K562 (cell line): ENCODE data around the gene MEAF6. TPM values are rescaled to one million over a fixed set of nuclear protein-coding genes. Genes with fewer than 3 reads are reported as not detected.

Source experiments
- BCOR ChIP-seq: fragments of 450-650 bp; IDR thresholded peaks from 2 replicates; pipeline ENCODE4 v1.6.1; 2016
- CREM ChIP-seq: IDR thresholded peaks from 2 replicates; pipeline ENCODE4 v1.6.1; 2014; ENCODE audit warnings: antibody characterized with exemption, low read depth
- ETV5 ChIP-seq: sonication (generic); formaldehyde crosslinking; IDR thresholded peaks from 2 replicates; pipeline ENCODE4 v1.4.0; 2020; ENCODE audit warnings: low read depth, mild to moderate bottlenecking, missing genetic modification reagents
- FOXJ3 ChIP-seq: sonication (generic); formaldehyde crosslinking; IDR thresholded peaks from 2 replicates; pipeline ENCODE4 v1.4.0; 2020; ENCODE audit warnings: mild to moderate bottlenecking, missing genetic modification reagents
- GABPB1 ChIP-seq: sonication (generic); formaldehyde crosslinking; IDR thresholded peaks from 2 replicates; pipeline ENCODE4 v1.8.0; 2022; ENCODE audit warnings: mild to moderate bottlenecking, missing genetic modification reagents
- MEIS2 ChIP-seq: fragments of 450-650 bp; IDR thresholded peaks from 2 replicates; pipeline ENCODE4 v1.6.1; 2014; ENCODE audit warnings: mild to moderate bottlenecking; ENCODE audit not compliant: partially characterized antibody
- MYNN ChIP-seq, 2 experiments: sonication (generic); formaldehyde crosslinking in 1 of 2; IDR thresholded peaks; 2 replicates each; pipeline versions ENCODE4 v1.5.0 to v1.6.1; 2016 to 2020; ENCODE audit warnings: antibody characterized with exemption in 1 of 2, missing genetic modification reagents in 1 of 2
- NONO ChIP-seq, 2 experiments: fragments of 200-400 bp in 1 of 2; fragments of 450-650 bp in 1 of 2; formaldehyde crosslinking in 1 of 2; IDR thresholded peaks; 2 replicates each; pipeline ENCODE4 v1.6.1; 2017; ENCODE audit warnings: low read depth in 2 of 2, mild to moderate bottlenecking in 2 of 2, moderate library complexity in 2 of 2, low read length in 1 of 2
- PHB ChIP-seq: fragments of 250-450 bp; sonication (Bioruptor Pico); IDR thresholded peaks from 2 replicates; pipeline ENCODE4 v1.5.0; 2021
- PHF8 ChIP-seq: fragments of 200-600 bp; sonication (generic); IDR thresholded peaks from 2 replicates; pipeline ENCODE4 v1.6.1; 2012; ENCODE audit warnings: mixed run types, mild to moderate bottlenecking, inconsistent platforms, low read length, moderate library complexity, borderline replicate concordance
- POLR2H ChIP-seq: IDR thresholded peaks from 2 replicates; pipeline ENCODE4 v1.6.1; 2016; ENCODE audit warnings: missing genetic modification characterization, low read depth, mild to moderate bottlenecking, control low read depth, missing compliant biosample characterization, moderate library complexity
- RBFOX2 ChIP-seq: fragments of 200-400 bp; formaldehyde crosslinking; IDR thresholded peaks from 2 replicates; pipeline ENCODE4 v1.6.1; 2017; ENCODE audit warnings: low read depth, mild to moderate bottlenecking, low read length, moderate library complexity
- RBM39 ChIP-seq: fragments of 200-400 bp; formaldehyde crosslinking; optimal IDR thresholded peaks from 2 replicates; pipeline ENCODE3; 2018; ENCODE audit warnings: low read depth, low read length
- SAFB ChIP-seq: fragments of 200-400 bp; formaldehyde crosslinking; IDR thresholded peaks from 2 replicates; pipeline ENCODE4 v1.6.1; 2017; ENCODE audit warnings: low read depth, low read length, borderline replicate concordance
- SAP30 ChIP-seq: fragments of 200-600 bp; sonication (generic); IDR thresholded peaks from 2 replicates; pipeline ENCODE4 v1.6.1; 2012; ENCODE audit warnings: borderline replicate concordance, low read depth, mild to moderate bottlenecking, moderate library complexity, low read length, control low read depth, inconsistent platforms; ENCODE audit not compliant: insufficient read depth, poor library complexity, severe bottlenecking
- VEZF1 ChIP-seq: fragments of 200-800 bp; sonication (Bioruptor generic); IDR thresholded peaks from 2 replicates; pipeline ENCODE4 v1.6.1; 2017; ENCODE audit warnings: missing genetic modification characterization, missing compliant biosample characterization
- ZBTB1 ChIP-seq: sonication (generic); formaldehyde crosslinking; IDR thresholded peaks from 2 replicates; pipeline ENCODE4 v1.8.1; 2023; ENCODE audit warnings: missing genetic modification reagents, low read depth, mild to moderate bottlenecking, borderline replicate concordance
- ZBTB17 ChIP-seq: fragments of 450-650 bp; formaldehyde crosslinking; IDR thresholded peaks from 2 replicates; pipeline ENCODE4 v1.4.0; 2020; ENCODE audit warnings: mild to moderate bottlenecking
- polyA plus RNA-seq, 8 experiments: library from polyadenylated mRNA; depleted of rRNA in 4 of 8; stranded (reverse) in 5 of 8; unstranded in 3 of 8; fragments of >200 nt; fragmentation: Nextera tagmentation in 2 of 8; fragmentation: Illumina TruSeq in 1 of 8; extraction: Ambion mirVana in 2 of 8; extraction: Trizol in 1 of 8; gene quantifications; 2 replicates each; pipeline versions ENCODE4 v1.2.1 to v1.2.3, GENCODE V29; 2011 to 2014; ENCODE audit warnings: inconsistent platforms in 1 of 8, missing spikeins in 1 of 8
- total RNA-seq, 7 experiments: library from RNA; depleted of rRNA in 6 of 7; stranded (reverse); fragments of >200 nt in 6 of 7; fragmentation: Illumina TruSeq in 2 of 7; extraction: Trizol in 2 of 7; gene quantifications; 2 replicates each; pipeline versions ENCODE4 v1.2.1 to v1.2.3, GENCODE V29; 2011 to 2021; ENCODE audit warnings: low replicate concordance in 1 of 7
- TF ChIP-seq, protein P1 (sequence below): IDR thresholded peaks from 2 replicates; pipeline ENCODE4 v1.6.1; 2014; ENCODE audit warnings: antibody characterized with exemption
- TF ChIP-seq, protein P2 (sequence below), 2 experiments: fragments of 450-650 bp in 1 of 2; IDR thresholded peaks; 2 replicates each; pipeline ENCODE4 v1.6.1; 2011 to 2017; ENCODE audit warnings: low read depth in 2 of 2, antibody characterized with exemption in 1 of 2, borderline replicate concordance in 1 of 2, low read length in 1 of 2, mild to moderate bottlenecking in 1 of 2, mixed read lengths in 1 of 2; ENCODE audit not compliant: control insufficient read depth in 1 of 2
- TF ChIP-seq, protein P3 (sequence below): sonication (generic); formaldehyde crosslinking; IDR thresholded peaks from 2 replicates; pipeline ENCODE4 v1.8.0; 2022; ENCODE audit warnings: mild to moderate bottlenecking, missing genetic modification reagents

MEAF6 gene
- total and polyA plus RNA-seq, 9 of the 15 experiments (the other 6 are each of a cell fraction or from before 2014, with no cell fraction given) = 55.0 to 151 (median 92.3) TPM

- TF ChIP-seq BCOR = peak; percentile 83; the same call in 1 of the 2 replicates
- TF ChIP-seq SAFB = no peak
- TF ChIP-seq RBM39 = no peak
- TF ChIP-seq, protein P1, sequence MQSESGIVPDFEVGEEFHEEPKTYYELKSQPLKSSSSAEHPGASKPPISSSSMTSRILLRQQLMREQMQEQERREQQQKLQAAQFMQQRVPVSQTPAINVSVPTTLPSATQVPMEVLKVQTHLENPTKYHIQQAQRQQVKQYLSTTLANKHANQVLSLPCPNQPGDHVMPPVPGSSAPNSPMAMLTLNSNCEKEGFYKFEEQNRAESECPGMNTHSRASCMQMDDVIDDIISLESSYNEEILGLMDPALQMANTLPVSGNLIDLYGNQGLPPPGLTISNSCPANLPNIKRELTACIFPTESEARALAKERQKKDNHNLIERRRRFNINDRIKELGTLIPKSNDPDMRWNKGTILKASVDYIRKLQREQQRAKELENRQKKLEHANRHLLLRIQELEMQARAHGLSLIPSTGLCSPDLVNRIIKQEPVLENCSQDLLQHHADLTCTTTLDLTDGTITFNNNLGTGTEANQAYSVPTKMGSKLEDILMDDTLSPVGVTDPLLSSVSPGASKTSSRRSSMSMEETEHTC = no peak
- no peak; the same call in 1 of the 2 replicates for TF ChIP-seq GABPB1 (CRISPR knock-in tag)
- TF ChIP-seq VEZF1 (CRISPR knock-in tag) = peak; percentile 42
- TF ChIP-seq, protein P2, sequence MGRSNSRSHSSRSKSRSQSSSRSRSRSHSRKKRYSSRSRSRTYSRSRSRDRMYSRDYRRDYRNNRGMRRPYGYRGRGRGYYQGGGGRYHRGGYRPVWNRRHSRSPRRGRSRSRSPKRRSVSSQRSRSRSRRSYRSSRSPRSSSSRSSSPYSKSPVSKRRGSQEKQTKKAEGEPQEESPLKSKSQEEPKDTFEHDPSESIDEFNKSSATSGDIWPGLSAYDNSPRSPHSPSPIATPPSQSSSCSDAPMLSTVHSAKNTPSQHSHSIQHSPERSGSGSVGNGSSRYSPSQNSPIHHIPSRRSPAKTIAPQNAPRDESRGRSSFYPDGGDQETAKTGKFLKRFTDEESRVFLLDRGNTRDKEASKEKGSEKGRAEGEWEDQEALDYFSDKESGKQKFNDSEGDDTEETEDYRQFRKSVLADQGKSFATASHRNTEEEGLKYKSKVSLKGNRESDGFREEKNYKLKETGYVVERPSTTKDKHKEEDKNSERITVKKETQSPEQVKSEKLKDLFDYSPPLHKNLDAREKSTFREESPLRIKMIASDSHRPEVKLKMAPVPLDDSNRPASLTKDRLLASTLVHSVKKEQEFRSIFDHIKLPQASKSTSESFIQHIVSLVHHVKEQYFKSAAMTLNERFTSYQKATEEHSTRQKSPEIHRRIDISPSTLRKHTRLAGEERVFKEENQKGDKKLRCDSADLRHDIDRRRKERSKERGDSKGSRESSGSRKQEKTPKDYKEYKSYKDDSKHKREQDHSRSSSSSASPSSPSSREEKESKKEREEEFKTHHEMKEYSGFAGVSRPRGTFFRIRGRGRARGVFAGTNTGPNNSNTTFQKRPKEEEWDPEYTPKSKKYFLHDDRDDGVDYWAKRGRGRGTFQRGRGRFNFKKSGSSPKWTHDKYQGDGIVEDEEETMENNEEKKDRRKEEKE (IDR thresholded peaks at IDR 0.05; ENCODE audit: borderline replicate concordance in 1 of 2, control insufficient read depth in 1 of 2, low read depth in 2 of 2, low read length in 1 of 2) = peak in 1 of 2 experiments; percentile 69; a peak in 1 of 4 replicates
- peak; percentile 69 for TF ChIP-seq POLR2H (tag)
- TF ChIP-seq ZBTB17 = no peak
- TF ChIP-seq, protein P3, sequence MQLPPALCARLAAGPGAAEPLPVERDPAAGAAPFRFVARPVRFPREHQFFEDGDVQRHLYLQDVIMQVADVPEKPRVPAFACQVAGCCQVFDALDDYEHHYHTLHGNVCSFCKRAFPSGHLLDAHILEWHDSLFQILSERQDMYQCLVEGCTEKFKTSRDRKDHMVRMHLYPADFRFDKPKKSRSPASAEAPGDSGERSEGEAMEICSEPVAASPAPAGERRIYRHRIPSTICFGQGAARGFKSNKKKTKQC (CRISPR knock-in tag) = no peak
- peak; percentile 38; the same call in 1 of the 2 replicates for TF ChIP-seq ETV5 (CRISPR knock-in tag)
- TF ChIP-seq MYNN (IDR thresholded peaks at IDR 0.05) = no peak
- TF ChIP-seq MYNN (CRISPR knock-in tag; IDR thresholded peaks at IDR 0.05) = no peak
- no peak for TF ChIP-seq MEIS2
- no peak for TF ChIP-seq PHB (CRISPR knock-in tag)
- peak; percentile 85 for TF ChIP-seq RBFOX2
- peak; percentile 75 for TF ChIP-seq SAP30
- TF ChIP-seq NONO (IDR thresholded peaks at IDR 0.05; ENCODE audit: low read depth in 2 of 2, low read length in 1 of 2) = peak in 1 of 2 experiments; percentile 21; a peak in 1 of 4 replicates
- no peak for TF ChIP-seq CREM
- TF ChIP-seq ZBTB1 (CRISPR knock-in tag) = no peak
- peak; percentile 39; the same call in 1 of the 2 replicates for TF ChIP-seq PHF8
- TF ChIP-seq FOXJ3 = no peak
Observed at GRCh38 chr1:37474697-37475379, 39.7 kb downstream of the MEAF6 start (continued).
